Upper lobe of left lung (tissue), 6 donors: Measurements from ENCODE around the gene ZBTB39. TPM values are rescaled to one million over a fixed set of nuclear protein-coding genes. Genes with fewer than 3 reads are reported as not detected.
"Not testable (repeated sequence)": the region's sequence is repeated elsewhere in the genome, so short reads cannot be mapped to it uniquely, and the experiment has no call there.

Experiments
- ATAC-seq, 2 donors: fragments of 200-7000 bp; cut with Tn5 transposase; one replicate each; pipeline ENCODE4 v1.9.1; 2022; ENCODE audit warnings: mild to moderate bottlenecking in 2 of 2, moderate library complexity in 2 of 2; ENCODE audit not compliant: low FRiP score in 2 of 2
- DNase-seq, 2 donors: peaks; one replicate each; pipeline ENCODE4 v3.0.0-alpha.2; 2019 to 2020
- H3K27ac ChIP-seq, 4 donors: fragments of 200-600 bp; sonication (generic); one replicate each; pipeline ENCODE4 v1.5.1; 2016 to 2019
- H3K27me3 ChIP-seq, 4 donors: fragments of 200-600 bp; sonication (generic); one replicate each; pipeline ENCODE4 v1.5.1; 2017 to 2019
- H3K36me3 ChIP-seq, 4 donors: fragments of 200-600 bp; sonication (generic); one replicate each; pipeline ENCODE4 v1.5.1; 2016 to 2019
- H3K4me1 ChIP-seq, 4 donors: fragments of 200-600 bp; sonication (generic); one replicate each; pipeline ENCODE4 v1.5.1; 2018 to 2019
- H3K4me3 ChIP-seq, 4 donors: fragments of 200-600 bp; sonication (generic); one replicate each; pipeline ENCODE4 v1.5.1; 2017 to 2019; ENCODE audit warnings: mild to moderate bottlenecking in 2 of 4, moderate library complexity in 1 of 4
- H3K9me3 ChIP-seq, 4 donors: fragments of 200-600 bp; sonication (generic); one replicate each; pipeline ENCODE4 v1.5.1; 2018 to 2019
- EP300 ChIP-seq, 4 donors: sonication (generic); formaldehyde crosslinking; IDR thresholded peaks; one replicate each; pipeline ENCODE4 v1.5.1; 2017; ENCODE audit warnings: antibody characterized with exemption in 4 of 4, control low read depth in 2 of 4
- POLR2A ChIP-seq, 4 donors: fragments of 450-650 bp; IDR thresholded peaks; one replicate each; pipeline ENCODE4 v1.5.1; 2016 to 2017; ENCODE audit warnings: antibody characterized with exemption in 4 of 4, mild to moderate bottlenecking in 2 of 4
- POLR2AphosphoS5 ChIP-seq, 2 donors: sonication (generic); formaldehyde crosslinking; IDR thresholded peaks; one replicate each; pipeline ENCODE4 v1.5.1; 2017; ENCODE audit warnings: antibody characterized with exemption in 2 of 2
- WGBS, 2 donors: methylation state at CpG; one replicate each; pipeline ENCODE4 v1.1.5; 2017 to 2018; 5-methylcytosine and 5-hydroxymethylcytosine counted together
- total RNA-seq, 6 donors: library from RNA; depleted of rRNA in 4 of 6; stranded (reverse); fragments of >200 nt in 4 of 6; gene quantifications; one replicate each; pipeline versions ENCODE4 v1.1.0 to v1.2.1, GENCODE V29; 2016 to 2021
- TF ChIP-seq, protein P1 (sequence below), 6 experiments: fragments of 450-650 bp in 4 of 6; fragments of 200-600 bp in 2 of 6; sonication (generic) in 2 of 6; IDR thresholded peaks; one replicate each; pipeline ENCODE4 v1.5.1; 2016 to 2019; ENCODE audit warnings: antibody characterized with exemption in 6 of 6
- donor health status: DM: no; HTN: no; CAD: no; lungs with moderate emphysema.
- donor health status: DM: no; HTN: yes; CAD: no; lungs with severe emphysema.

ZBTB39 gene
- total RNA-seq, 6 donors from 2014 or later = 3.2 to 9.4 (median 6.2) TPM

DNA sequence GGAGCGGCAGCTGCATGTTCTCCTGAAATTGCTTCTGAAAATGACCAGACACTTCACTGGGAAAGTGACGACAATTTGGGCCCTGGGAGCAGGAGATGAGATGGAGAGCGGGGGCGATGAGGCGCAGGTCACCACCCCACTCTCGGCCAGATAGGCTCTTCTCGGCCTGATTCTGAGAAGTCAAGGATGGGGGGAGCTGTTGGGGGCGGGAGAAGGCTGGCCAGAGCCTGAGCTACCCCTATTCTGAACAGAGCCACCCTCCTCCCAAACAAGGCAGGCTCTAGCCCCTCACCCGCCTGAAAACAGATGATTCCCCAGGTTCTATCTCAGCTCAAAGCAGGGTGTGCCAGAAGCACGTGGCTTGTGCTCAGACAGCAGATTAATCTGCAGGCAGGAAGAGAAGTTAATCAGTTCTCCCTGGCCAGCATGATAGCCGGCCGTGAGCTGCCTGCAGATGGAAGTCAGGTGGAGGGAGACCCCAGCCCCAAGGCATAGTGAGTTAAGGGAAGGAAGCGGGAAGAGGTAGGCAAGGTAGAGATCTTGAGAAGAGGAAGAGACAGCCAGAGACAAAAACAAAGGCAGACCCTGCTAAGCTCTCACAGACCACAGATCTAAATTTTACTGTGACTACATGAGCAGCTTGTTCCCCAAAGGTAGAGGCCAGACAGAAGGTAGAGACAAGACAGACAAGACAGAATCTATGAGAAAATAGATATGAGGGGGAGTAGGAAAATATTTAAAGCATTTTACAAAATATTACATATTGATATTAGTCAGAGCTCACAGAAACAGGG is 20.9 kb upstream of the ZBTB39 start:
- Histone ChIP-seq H3K36me3 (no peaks in the 10 kb centered on the region), H3K4me3 (no peak overlapping the region), H3K27me3 (no peaks in the 10 kb centered on the region), H3K27ac (no peak overlapping the region), H3K4me1 (no peaks in the 10 kb centered on the region), H3K9me3 (no peaks in the 10 kb centered on the region)
- DNase-seq = no peak
- 63 to 69% methylated on average over 11 to 13 of the region's 13 CpGs for WGBS, 2 donors
- TF ChIP-seq EP300 (IDR thresholded peaks at IDR 0.05) (no peak), POLR2A (IDR thresholded peaks at IDR 0.05) (no peak), POLR2AphosphoS5 (IDR thresholded peaks at IDR 0.05) (no peak)
- TF ChIP-seq, protein P1, sequence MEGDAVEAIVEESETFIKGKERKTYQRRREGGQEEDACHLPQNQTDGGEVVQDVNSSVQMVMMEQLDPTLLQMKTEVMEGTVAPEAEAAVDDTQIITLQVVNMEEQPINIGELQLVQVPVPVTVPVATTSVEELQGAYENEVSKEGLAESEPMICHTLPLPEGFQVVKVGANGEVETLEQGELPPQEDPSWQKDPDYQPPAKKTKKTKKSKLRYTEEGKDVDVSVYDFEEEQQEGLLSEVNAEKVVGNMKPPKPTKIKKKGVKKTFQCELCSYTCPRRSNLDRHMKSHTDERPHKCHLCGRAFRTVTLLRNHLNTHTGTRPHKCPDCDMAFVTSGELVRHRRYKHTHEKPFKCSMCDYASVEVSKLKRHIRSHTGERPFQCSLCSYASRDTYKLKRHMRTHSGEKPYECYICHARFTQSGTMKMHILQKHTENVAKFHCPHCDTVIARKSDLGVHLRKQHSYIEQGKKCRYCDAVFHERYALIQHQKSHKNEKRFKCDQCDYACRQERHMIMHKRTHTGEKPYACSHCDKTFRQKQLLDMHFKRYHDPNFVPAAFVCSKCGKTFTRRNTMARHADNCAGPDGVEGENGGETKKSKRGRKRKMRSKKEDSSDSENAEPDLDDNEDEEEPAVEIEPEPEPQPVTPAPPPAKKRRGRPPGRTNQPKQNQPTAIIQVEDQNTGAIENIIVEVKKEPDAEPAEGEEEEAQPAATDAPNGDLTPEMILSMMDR (IDR thresholded peaks at IDR 0.05) = no peak
- ATAC-seq = no peak

DNA sequence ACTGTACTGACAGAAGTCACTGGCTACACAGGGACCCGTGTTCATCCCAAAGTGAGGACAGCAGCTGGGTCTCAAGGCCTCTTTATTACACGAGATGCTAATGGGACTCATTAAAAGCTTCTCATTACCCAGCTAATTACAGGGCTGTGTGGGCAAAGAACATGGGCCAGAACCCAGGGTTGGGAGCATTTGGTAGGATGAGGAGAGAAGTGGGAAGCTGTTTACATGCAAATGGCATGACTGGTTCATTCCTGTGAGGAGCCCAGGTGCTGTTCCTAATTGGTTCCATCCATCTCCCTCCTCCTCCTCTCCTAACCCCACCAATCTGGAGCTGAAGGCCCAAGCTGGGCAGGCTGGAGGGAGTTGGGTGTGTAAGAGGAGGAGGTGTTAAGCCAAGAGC is 18.9 kb upstream of the ZBTB39 start:
- WGBS, 2 donors = 88 to 89% methylated on average over 2 of the region's 2 CpGs
- ATAC-seq = no peak
- H3K4me3 ChIP-seq = no peak overlapping the region

DNA sequence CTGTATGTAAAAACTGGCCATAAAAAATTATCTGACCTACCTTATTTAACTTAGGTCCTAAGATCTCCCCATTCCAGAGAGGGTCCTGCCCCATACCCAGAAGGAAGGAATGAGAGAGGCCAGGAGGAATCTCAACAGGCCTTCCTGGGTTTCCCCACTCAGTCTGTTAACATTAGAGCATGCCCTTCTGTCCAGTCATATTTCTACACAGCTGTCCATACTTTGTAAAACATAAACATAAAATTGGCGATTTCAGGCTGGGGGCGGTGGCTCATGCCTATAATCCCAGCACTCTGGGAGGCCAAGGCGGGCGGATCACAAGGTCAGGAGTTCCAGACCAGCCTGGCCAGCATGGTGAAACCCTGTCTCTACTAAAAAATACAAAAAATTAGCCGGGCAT is 16.0 kb upstream of the ZBTB39 start:
- not testable (repeated sequence) for H3K4me3 ChIP-seq, H3K4me1 ChIP-seq, H3K27ac ChIP-seq, DNase-seq, ATAC-seq, H3K9me3 ChIP-seq, H3K36me3 ChIP-seq, H3K27me3 ChIP-seq
- WGBS, 2 donors = 94 to 97% methylated on average over 5 of the region's 5 CpGs

More for the DNA sequence above, 18.9 kb upstream of the ZBTB39 start:
- Histone ChIP-seq H3K9me3 (no peaks in the 10 kb centered on the region), H3K27me3 (no peaks in the 10 kb centered on the region), H3K27ac (no peak overlapping the region), H3K36me3 (no peaks in the 10 kb centered on the region), H3K4me1 (no peaks in the 10 kb centered on the region)
- TF ChIP-seq EP300 (IDR thresholded peaks at IDR 0.05) (no peak), POLR2AphosphoS5 (IDR thresholded peaks at IDR 0.05) (no peak), POLR2A (IDR thresholded peaks at IDR 0.05) (no peak)
- TF ChIP-seq, protein P1 (IDR thresholded peaks at IDR 0.05) = no peak
- DNase-seq = no peak

DNA sequence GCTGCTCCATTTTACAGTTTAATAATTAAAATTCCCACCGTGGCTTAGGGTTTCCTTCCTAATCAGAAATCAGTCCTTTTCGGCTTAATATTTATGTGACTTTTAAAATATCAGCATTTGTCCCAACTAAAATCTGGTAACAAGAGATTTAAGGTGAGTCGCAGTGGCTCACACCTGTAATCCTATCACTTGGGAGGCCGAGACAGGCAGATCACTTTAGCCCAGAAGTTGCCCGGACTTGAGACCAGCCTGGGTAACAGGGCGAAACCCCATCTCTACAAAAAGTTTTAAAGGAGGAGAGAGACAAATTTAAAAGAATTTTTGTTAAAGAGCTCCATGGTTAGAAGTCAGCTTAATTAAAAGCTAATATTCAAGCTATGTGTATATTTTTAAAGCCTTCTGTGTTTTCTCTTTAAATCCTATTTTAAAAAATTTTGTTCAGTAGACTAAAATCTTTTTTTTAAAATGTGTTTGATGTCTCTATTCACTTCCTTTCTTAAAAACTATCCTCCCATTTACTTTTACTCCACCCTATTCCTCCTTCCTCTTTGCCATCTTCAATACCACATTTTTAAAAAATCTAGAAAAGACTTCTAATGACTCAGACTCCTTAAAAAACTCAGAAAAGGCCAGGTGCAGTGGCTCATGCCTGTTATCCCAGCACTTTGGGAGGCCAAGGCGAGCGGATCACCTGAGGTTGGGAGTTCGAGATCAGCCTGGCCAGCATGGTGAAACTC is 13.8 kb upstream of the ZBTB39 start:
- Histone ChIP-seq H3K27me3 (no peaks in the 10 kb centered on the region), H3K9me3 (no peaks in the 10 kb centered on the region), H3K36me3 (no peaks in the 10 kb centered on the region), H3K4me3 (no peak overlapping the region), H3K4me1 (no peaks in the 10 kb centered on the region), H3K27ac (no peak overlapping the region)
- no peak for ATAC-seq
- TF ChIP-seq POLR2A (IDR thresholded peaks at IDR 0.05) (no peak), POLR2AphosphoS5 (IDR thresholded peaks at IDR 0.05) (no peak), EP300 (IDR thresholded peaks at IDR 0.05) (no peak)
- TF ChIP-seq, protein P1 (IDR thresholded peaks at IDR 0.05) = no peak
- 90 to 95% methylated on average over 9 of the region's 9 CpGs for WGBS, 2 donors
- DNase-seq = no peak

DNA sequence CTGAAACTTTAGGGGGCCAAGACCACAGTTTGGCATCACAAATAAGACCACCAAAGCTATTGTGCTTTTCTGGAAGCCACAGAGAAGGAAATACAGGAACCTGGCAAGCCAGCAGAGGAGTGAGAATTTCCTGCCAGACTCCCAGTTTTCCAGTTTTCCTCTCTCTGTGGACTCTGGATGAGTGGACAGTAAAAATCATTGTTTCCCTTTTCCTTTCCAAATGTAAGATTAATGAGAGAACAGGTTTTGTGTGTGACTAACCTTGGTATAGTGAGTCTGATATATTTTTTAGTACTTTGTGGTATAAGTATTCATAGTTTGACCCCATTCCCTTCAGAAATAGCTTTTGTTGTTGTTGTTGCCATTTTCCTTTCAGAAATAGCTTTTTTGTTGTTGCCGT is 12.6 kb upstream of the ZBTB39 start:
- WGBS, 2 donors = 83 to 96% methylated on average over 1 of the region's 1 CpG
- no peak for ATAC-seq
- H3K4me3 ChIP-seq = no peak overlapping the region
- no peak overlapping the region for H3K27ac ChIP-seq
- no peak for DNase-seq
- TF ChIP-seq EP300 (IDR thresholded peaks at IDR 0.05) (no peak), POLR2AphosphoS5 (IDR thresholded peaks at IDR 0.05) (no peak), POLR2A (IDR thresholded peaks at IDR 0.05) (no peak)
- TF ChIP-seq, protein P1 (IDR thresholded peaks at IDR 0.05) = no peak
- H3K9me3 ChIP-seq = no peaks in the 10 kb centered on the region
- no peaks in the 10 kb centered on the region for H3K4me1 ChIP-seq
- no peaks in the 10 kb centered on the region for H3K36me3 ChIP-seq
- no peaks in the 10 kb centered on the region for H3K27me3 ChIP-seq

DNA sequence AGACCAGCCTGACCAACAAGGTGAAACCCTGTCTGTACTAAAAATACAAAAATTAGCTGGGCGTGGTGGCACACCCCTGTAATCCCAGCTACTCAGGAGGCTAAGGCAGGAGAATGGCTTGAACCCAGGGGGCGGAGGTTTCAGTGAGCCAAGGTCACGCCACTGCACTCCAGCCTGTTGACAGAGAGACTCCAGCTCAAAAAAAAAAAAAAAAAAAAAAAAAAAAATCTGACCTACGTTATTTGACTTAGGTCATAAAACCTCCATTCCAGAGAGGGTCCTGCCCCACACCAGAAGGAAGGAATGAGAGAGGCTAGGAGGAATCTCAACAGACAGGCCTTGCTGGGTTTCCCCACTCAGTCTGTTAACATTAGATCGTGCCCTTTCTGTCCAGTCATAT is 12.0 kb upstream of the ZBTB39 start:
- H3K27ac ChIP-seq, ATAC-seq, H3K27me3 ChIP-seq, H3K4me3 ChIP-seq, DNase-seq, H3K9me3 ChIP-seq, H3K36me3 ChIP-seq, H3K4me1 ChIP-seq: not testable (repeated sequence)
- 77 to 78% methylated on average over 5 of the region's 5 CpGs for WGBS, 2 donors
